G401.6 (cell line): ENCODE data around the gene ADI1.
A peak's percentile ranks its signal among the peaks of the same experiment; 100 is the strongest.
"Not testable (repeated sequence)": the region's sequence is repeated elsewhere in the genome, so short reads cannot be mapped to it uniquely, and the experiment has no call there.

ENCODE experiments used
- FAIRE-seq: peaks from 2 replicates; lab custom pipeline; 2012; peaks lifted over from hg19 to GRCh38; lab: Jason Lieb, UNC

The ADI1 gene

GRCh38 chr2:3493615-3494007 is 25.7 kb downstream of the ADI1 start:
- peak; percentile 15 for FAIRE-seq

GRCh38 chr2:3492951-3493614 is 26.2 kb downstream of the ADI1 start:
- no peak for FAIRE-seq

- FAIRE-seq, result not testable (repeated sequence)
Measured at GRCh38 chr2:3492475-3492787, 26.9 kb downstream of the ADI1 start.

GRCh38 chr2:3491716-3492474 is 27.4 kb downstream of the ADI1 start:
- no peak for FAIRE-seq

GRCh38 chr2:3491306-3491705 is 28.0 kb downstream of the ADI1 start:
- no peak for FAIRE-seq

- FAIRE-seq, result no peak
Measured at GRCh38 chr2:3490191-3491170, 28.9 kb downstream of the ADI1 start.

- FAIRE-seq, result no peak
Measured at GRCh38 chr2:3489764-3490115, 29.6 kb downstream of the ADI1 start.

GRCh38 chr2:3488855-3489763 is 30.2 kb downstream of the ADI1 start:
- no peak for FAIRE-seq

GRCh38 chr2:3488061-3488531 is 31.2 kb downstream of the ADI1 start:
- no peak for FAIRE-seq

- no peak for FAIRE-seq
Measured at GRCh38 chr2:3487432-3487831, 31.9 kb downstream of the ADI1 start.

GRCh38 chr2:3487028-3487425 is 32.3 kb downstream of the ADI1 start:
- FAIRE-seq, result no peak

GRCh38 chr2:3486047-3487027 is 33.0 kb downstream of the ADI1 start:
- FAIRE-seq, result no peak

- FAIRE-seq, result no peak
Measured at GRCh38 chr2:3485166-3485565, 34.2 kb downstream of the ADI1 start.

GRCh38 chr2:3483986-3484960 is 35.1 kb downstream of the ADI1 start:
- FAIRE-seq, result no peak

- FAIRE-seq, result no peak
Measured at GRCh38 chr2:3483227-3483985, 35.9 kb downstream of the ADI1 start.

- FAIRE-seq, result no peak
Measured at GRCh38 chr2:3482363-3482821, 36.9 kb downstream of the ADI1 start.

- FAIRE-seq, result no peak
Measured at GRCh38 chr2:3481736-3482362, 37.5 kb downstream of the ADI1 start.

GRCh38 chr2:3481011-3481400 is 38.3 kb downstream of the ADI1 start:
- no peak for FAIRE-seq
